AG09309 (cell line): ENCODE measurements around the gene HLCS.

Source experiments
- DNase-seq: peaks from one replicate; pipeline ENCODE4 v3.0.0-alpha.2; 2010; ENCODE audit warnings: low read depth
- H3K4me3 ChIP-seq: 2 replicates; pipeline ENCODE4 v1.5.1; 2011; ENCODE audit warnings: mild to moderate bottlenecking, low read depth, low read length, moderate library complexity; ENCODE audit not compliant: control insufficient read depth
- TF ChIP-seq, protein P1 (sequence below): IDR thresholded peaks from 2 replicates; pipeline ENCODE4 v1.5.1; 2011; ENCODE audit warnings: mild to moderate bottlenecking, low read depth, low read length, inconsistent platforms; ENCODE audit not compliant: insufficient read depth, control insufficient read depth; ENCODE audit errors: missing control alignments

HLCS gene

DNA sequence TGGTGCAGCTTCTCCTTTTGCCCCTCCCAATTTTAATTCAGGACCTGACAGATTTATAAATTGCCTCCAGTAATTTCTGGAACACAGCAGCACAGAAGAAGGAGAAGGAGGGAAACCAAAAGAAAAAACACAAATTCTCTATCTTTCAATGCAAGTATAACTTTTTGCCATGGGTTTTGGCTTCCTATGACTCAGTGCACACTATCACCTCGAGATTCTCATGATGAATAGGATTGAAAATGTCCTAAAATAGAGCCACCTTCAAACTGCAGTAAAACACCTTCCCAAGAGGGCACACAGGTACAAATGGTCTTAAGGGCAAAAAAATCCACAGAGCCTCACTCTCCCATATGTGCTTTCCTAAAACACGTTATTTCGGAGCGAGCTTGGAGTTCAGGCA, 113.6 kb downstream of the HLCS start:
- DNase-seq: no peak
- TF ChIP-seq, protein P1, sequence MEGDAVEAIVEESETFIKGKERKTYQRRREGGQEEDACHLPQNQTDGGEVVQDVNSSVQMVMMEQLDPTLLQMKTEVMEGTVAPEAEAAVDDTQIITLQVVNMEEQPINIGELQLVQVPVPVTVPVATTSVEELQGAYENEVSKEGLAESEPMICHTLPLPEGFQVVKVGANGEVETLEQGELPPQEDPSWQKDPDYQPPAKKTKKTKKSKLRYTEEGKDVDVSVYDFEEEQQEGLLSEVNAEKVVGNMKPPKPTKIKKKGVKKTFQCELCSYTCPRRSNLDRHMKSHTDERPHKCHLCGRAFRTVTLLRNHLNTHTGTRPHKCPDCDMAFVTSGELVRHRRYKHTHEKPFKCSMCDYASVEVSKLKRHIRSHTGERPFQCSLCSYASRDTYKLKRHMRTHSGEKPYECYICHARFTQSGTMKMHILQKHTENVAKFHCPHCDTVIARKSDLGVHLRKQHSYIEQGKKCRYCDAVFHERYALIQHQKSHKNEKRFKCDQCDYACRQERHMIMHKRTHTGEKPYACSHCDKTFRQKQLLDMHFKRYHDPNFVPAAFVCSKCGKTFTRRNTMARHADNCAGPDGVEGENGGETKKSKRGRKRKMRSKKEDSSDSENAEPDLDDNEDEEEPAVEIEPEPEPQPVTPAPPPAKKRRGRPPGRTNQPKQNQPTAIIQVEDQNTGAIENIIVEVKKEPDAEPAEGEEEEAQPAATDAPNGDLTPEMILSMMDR: no peak
- no peak overlapping the region for H3K4me3 ChIP-seq

DNA sequence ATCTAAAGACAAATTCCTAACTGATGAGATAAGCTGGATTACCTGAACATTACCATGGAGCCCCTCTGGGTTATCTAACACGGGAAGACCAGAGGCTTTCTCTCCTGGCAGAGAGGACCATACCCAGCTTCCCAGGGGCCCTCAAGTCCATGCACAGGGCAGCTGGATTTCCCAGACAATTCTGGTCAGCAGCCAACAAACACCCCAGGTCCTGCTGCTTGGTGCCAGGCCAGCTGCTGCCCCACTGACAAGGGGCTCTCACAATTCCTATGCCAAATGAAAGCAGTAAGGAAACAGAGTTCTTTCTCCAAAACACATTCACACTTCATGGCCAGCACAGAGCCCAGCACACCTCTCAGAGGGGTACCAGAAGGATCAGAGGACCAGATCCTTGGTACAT, 114.2 kb downstream of the HLCS start:
- DNase-seq: no peak
- TF ChIP-seq, protein P1: no peak
- no peak overlapping the region for H3K4me3 ChIP-seq

DNA sequence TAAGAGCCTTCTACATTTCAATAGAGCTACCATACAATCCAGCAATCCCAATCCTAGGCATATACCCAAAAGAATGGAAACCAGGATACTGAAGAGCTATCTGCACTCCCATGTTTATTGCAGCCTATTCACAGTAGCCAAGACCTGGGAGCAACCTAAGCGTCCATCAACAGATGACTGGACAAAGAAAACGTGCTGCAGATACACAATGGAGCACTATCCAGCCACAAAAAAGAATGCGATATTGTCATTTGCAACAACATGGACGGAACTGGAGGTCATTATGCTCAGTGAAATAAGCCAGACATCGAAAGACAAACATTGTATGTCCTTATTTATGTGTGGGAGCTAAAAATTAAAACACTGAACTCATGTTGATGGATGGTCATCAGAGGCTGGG, 115.3 kb downstream of the HLCS start:
- TF ChIP-seq, protein P1: no peak
- DNase-seq: no peak
- no peak overlapping the region for H3K4me3 ChIP-seq

DNA sequence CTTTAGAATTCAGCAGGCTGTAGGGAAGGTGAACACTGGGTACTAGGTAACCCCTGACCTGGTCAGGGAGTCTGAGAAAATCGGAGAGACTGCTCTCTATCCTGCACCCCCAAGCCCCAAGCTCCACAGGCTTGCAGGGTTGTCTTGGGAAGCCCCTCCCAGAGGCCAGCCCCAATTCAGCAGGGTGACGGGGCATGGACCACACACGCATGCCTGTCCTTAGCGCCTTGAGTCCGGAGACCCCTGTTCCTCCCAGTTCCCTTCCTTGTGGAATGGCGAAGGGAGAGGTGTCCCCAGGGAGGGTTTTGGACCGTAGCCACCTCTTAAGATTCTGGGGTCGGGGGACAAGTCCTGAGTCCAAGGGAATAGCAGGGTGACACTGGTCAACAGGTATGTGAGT, 116.1 kb downstream of the HLCS start:
- DNase-seq: no peak
- TF ChIP-seq, protein P1: no peak
- H3K4me3 ChIP-seq: no peak overlapping the region

DNA sequence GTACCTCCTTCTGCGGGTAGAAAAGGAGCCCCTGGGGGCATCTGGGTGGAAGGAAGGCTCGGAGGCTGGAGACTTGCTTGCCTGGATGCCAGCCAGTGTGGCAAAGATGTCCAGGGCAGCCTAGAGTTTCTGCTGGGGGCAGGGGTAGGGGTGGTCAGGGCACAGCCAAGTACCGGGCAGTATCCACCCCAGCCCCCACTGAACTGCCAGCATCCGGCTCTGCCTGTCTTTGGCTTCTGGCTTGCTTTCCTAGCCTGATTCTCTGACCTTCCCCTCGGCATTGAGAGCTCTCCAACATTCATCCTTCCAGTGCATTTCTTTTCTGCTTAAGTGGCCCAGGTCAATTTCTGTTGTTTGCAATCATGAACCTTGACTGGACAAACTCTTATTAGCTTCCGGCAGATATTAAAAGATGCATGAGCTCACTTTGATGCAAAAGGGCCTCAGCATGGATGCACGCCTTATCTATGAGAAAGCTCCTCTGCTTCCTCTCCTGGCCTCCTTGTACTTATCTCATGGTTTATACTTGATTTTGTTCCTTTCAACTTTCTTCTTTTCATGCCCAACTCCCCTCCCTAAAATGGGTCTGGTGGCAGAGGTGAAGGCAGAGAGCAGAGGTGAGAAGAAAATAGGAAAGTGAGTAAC, 116.9 kb downstream of the HLCS start:
- no peak for DNase-seq

DNA sequence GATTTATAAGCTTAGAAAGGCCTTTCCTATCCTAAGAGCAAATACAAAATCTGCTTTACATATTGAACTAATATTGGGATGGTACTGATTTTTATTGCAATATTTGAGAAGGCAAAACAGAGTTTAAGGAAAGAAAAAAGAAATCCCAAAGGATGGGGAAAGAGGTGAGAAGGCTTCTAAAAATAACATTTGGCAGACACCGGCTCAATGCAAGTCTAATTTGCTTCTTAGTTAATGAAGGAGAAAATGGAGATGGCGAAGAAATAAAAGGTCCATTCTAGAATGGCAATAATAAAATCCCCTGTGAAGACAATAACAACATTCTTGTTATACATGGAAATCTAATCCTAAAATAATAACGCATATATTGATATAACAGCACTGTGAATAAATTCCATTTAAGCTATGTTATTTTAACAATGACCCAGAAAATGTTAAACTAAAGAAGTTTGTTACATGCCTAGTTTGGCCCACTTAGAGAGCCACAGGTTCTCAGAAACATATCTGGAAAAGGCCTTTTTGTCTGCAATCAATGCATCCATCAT, 117.7 kb downstream of the HLCS start:
- no peak for DNase-seq
- TF ChIP-seq, protein P1: no peak

More for the DNA sequence above, 116.9 kb downstream of the HLCS start:
- TF ChIP-seq, protein P1: no peak
- H3K4me3 ChIP-seq: no peak overlapping the region

DNA sequence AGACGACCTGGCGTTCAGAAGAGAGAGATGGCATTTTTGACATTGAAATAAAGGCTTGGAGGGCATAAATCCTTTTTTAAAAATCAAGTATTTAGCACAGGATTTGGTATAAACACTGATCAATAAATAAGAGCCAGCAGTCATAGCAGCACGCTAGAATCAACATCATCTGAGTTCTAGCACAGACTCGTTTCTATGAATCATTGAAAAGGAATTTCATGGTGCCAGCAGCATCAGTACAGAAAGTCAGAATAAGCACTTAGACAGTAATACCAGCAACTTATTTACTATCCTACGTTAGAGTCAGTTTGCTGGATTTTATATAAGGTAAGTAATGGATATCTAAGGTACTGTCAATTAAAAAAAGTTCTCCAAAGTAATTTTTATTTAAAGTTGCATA, 119.3 kb downstream of the HLCS start:
- DNase-seq: peak; percentile 39
- TF ChIP-seq, protein P1: no peak
- no peak overlapping the region for H3K4me3 ChIP-seq

More for the DNA sequence above, 117.7 kb downstream of the HLCS start:
- no peak overlapping the region for H3K4me3 ChIP-seq
